ENCODE measurements around the gene ZFYVE26. TPM values are rescaled to one million over a fixed set of nuclear protein-coding genes. Genes with fewer than 3 reads are reported as not detected.

The ZFYVE26 gene
- total and polyA plus RNA-seq, 2 of the 8 experiments (the other 6 are each of a cell fraction or from before 2014, with no cell fraction given) = 13.0 to 23.3 TPM

GRCh38 chr14:67698179-67698578, 118.2 kb downstream of the ZFYVE26 start (continued):
- no peak for TF ChIP-seq CTCF (IDR thresholded peaks at IDR 0.05; ENCODE audit: control extremely low read depth in 1 of 3, insufficient read depth in 1 of 3, low read depth in 1 of 3, low read length in 3 of 3)
- TF ChIP-seq TCF12 (IDR thresholded peaks at IDR 0.05; ENCODE audit: low read depth, low read length) = no peak
- TF ChIP-seq YY1 (IDR thresholded peaks at IDR 0.05; ENCODE audit: low read depth, low read length) = no peak
- TF ChIP-seq FOSL1 (IDR thresholded peaks at IDR 0.05; ENCODE audit: insufficient read depth, low read depth, low read length) = no peak
- no peak for TF ChIP-seq SIRT6 (IDR thresholded peaks at IDR 0.05; ENCODE audit: low read length)
- TF ChIP-seq ZNF274 (IDR thresholded peaks at IDR 0.05; ENCODE audit: borderline replicate concordance, extremely low read depth, low read length) = no peak
- TF ChIP-seq GTF2F1 (IDR thresholded peaks at IDR 0.05; ENCODE audit: borderline replicate concordance, low read depth, low read length) = no peak
- TF ChIP-seq E2F6 (IDR thresholded peaks at IDR 0.05) = no peak

Measured in H1 (cell line).